ENCODE data around the gene CALCB. TPM values are rescaled to one million over a fixed set of nuclear protein-coding genes. Genes with fewer than 3 reads are reported as not detected.

CALCB gene
- total RNA-seq, 1 experiment from 2014 or later: not detected

DNA sequence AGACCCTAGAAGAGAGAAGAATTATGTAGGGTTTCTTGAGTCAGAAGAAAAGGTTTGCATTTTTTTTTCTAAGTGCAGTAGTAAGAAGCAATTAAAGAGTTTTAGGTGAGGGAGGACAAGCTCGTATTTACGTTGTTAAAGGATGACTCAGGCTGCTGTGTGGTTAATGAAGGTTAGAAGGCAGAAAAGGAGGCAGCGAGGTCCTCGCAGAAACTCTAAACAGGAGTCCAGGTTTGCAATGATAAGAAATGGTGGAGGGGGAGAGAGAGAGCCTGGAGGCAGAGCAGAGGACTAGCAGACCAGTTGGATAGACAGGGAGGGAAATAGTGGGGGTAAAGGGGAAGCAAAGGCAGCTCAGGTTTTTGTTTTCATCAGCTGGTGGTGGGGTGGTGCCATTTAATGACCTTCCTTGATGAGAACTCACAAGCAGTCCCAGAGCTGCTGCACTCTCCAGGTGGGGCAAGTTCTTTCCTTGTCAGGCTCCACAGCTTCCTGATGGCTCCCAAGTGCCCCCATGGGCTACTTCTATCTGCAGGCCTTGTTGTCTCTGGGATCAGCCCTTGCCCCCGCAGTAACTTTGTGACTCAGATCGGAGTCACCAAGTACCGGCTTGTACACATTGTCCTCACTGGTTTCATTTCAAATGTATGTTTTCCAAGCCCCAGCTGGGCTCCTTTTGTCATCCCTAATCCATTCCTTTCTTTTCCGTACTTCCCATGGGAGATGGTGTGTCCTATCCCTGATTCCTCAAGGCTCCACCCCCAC lies 33.0 kb downstream of the CALCB start:
- CTCF ChIA-PET: interaction anchor here (0.9 kb wide), 2 partner anchors 10 to 89 kb away, joined by 3 read pairs; no protein-coding TSS in a partner anchor
- Mint-ChIP-seq H3K9me3 (ENCODE audit: low read depth, unreplicated experiment) (no peaks in the 10 kb centered on the region), H3K27ac (ENCODE audit: unreplicated experiment) (no peak overlapping the region), H3K27me3 (ENCODE audit: unreplicated experiment) (no peaks in the 10 kb centered on the region), H3K4me1 (ENCODE audit: low read depth, unreplicated experiment) (peaks cover 18% of the 10 kb centered on the region), H3K36me3 (ENCODE audit: insufficient read depth, unreplicated experiment) (no peaks in the 10 kb centered on the region), H3K4me3 (ENCODE audit: low read depth, unreplicated experiment) (no peak overlapping the region)
- no TSS peak for BruUV-seq (replicated peaks)
- no peak for TF ChIP-seq CTCF (IDR thresholded peaks at IDR 0.05; ENCODE audit: unreplicated experiment)
- intact Hi-C loops (cut with micrococcal nuclease; ENCODE audit: unreplicated experiment): no loop called here
- DNase-seq: peak; percentile 19

- Mint-ChIP-seq H3K4me3 (ENCODE audit: low read depth, unreplicated experiment) (no peak overlapping the region), H3K36me3 (ENCODE audit: insufficient read depth, unreplicated experiment) (no peaks in the 10 kb centered on the region), H3K4me1 (ENCODE audit: low read depth, unreplicated experiment) (peaks cover 18% of the 10 kb centered on the region), H3K27ac (ENCODE audit: unreplicated experiment) (no peak overlapping the region), H3K9me3 (ENCODE audit: low read depth, unreplicated experiment) (no peaks in the 10 kb centered on the region), H3K27me3 (ENCODE audit: unreplicated experiment) (peaks cover 6% of the 10 kb centered on the region)
- TF ChIP-seq CTCF (IDR thresholded peaks at IDR 0.05; ENCODE audit: unreplicated experiment): no peak
- CTCF ChIA-PET: no interaction called here
- BruUV-seq (replicated peaks): no TSS peak
- DNase-seq: no peak
- intact Hi-C loops (cut with micrococcal nuclease; ENCODE audit: unreplicated experiment): no loop called here
Observed at GRCh38 chr11:15107730-15108515, 34.5 kb downstream of the CALCB start.

DNA sequence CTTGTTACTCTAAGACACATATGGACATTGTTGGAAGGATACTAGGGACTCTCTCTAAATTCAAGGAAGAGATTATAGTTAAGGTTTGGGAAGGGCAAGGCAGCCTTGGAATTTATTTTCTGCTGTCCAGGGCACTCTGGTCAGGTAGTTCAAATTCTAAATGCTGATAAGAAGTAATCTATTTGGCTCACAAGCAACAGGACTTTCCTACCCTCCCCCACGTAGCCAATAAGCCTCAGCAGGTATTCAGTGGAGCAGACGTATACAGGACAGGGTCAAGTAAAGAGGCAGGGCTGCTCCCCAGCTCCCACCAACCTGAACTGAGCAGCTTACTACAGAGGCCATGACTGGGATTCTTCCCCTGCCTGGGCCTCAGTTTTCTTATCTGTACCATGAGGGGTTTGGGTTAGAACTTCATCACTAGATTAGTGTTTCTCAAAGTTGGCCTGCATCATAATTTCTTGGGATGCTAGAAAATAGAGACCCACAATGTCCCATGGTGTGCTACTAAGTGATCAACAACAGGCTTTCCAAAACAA lies 35.3 kb downstream of the CALCB start:
- Mint-ChIP-seq H3K4me1 (ENCODE audit: low read depth, unreplicated experiment) (peaks cover 18% of the 10 kb centered on the region), H3K4me3 (ENCODE audit: low read depth, unreplicated experiment) (no peak overlapping the region), H3K9me3 (ENCODE audit: low read depth, unreplicated experiment) (no peaks in the 10 kb centered on the region), H3K36me3 (ENCODE audit: insufficient read depth, unreplicated experiment) (no peaks in the 10 kb centered on the region), H3K27ac (ENCODE audit: unreplicated experiment) (no peak overlapping the region), H3K27me3 (ENCODE audit: unreplicated experiment) (peaks cover 13% of the 10 kb centered on the region)
- TF ChIP-seq CTCF (IDR thresholded peaks at IDR 0.05; ENCODE audit: unreplicated experiment): no peak
- no peak for DNase-seq
- CTCF ChIA-PET: no interaction called here
- BruUV-seq (replicated peaks): no TSS peak
- intact Hi-C loops (cut with micrococcal nuclease; ENCODE audit: unreplicated experiment): no loop called here

GRCh38 chr11:15109602-15110001 lies 36.2 kb downstream of the CALCB start:
- Mint-ChIP-seq H3K4me3 (ENCODE audit: low read depth, unreplicated experiment) (no peak overlapping the region), H3K27me3 (ENCODE audit: unreplicated experiment) (peaks cover 23% of the 10 kb centered on the region), H3K9me3 (ENCODE audit: low read depth, unreplicated experiment) (no peaks in the 10 kb centered on the region), H3K27ac (ENCODE audit: unreplicated experiment) (no peak overlapping the region), H3K36me3 (ENCODE audit: insufficient read depth, unreplicated experiment) (no peaks in the 10 kb centered on the region), H3K4me1 (ENCODE audit: low read depth, unreplicated experiment) (peaks cover 18% of the 10 kb centered on the region)
- DNase-seq: no peak
- intact Hi-C loops (cut with micrococcal nuclease; ENCODE audit: unreplicated experiment): no loop called here
- TF ChIP-seq CTCF (IDR thresholded peaks at IDR 0.05; ENCODE audit: unreplicated experiment): no peak
- BruUV-seq (replicated peaks): no TSS peak
- CTCF ChIA-PET: interaction anchor here (0.9 kb wide), 1 partner anchor 14 kb away, joined by 3 read pairs; no protein-coding TSS in a partner anchor
